ENCODE data around the gene NDUFC1.
A peak's percentile ranks its signal among the peaks of the same experiment; 100 is the strongest.

The NDUFC1 gene

GRCh38 chr4:139300431-139301112 lies 1.7 kb downstream of the NDUFC1 start:
- FAIRE-seq (peak; percentile 66), DNase-seq (ENCODE audit: insufficient read length, low spot score) (no peak)

GRCh38 chr4:139299536-139299935 lies 2.7 kb downstream of the NDUFC1 start:
- FAIRE-seq (no peak), DNase-seq (ENCODE audit: insufficient read length, low spot score) (no peak)

GRCh38 chr4:139297001-139297410 lies 5.3 kb downstream of the NDUFC1 start:
- FAIRE-seq, result no peak
- no peak for DNase-seq (ENCODE audit: insufficient read length, low spot score)

GRCh38 chr4:139295942-139296299 lies 6.4 kb downstream of the NDUFC1 start:
- DNase-seq (ENCODE audit: insufficient read length, low spot score) (no peak), FAIRE-seq (peak; percentile 21)

- peak; percentile 90 for FAIRE-seq
- peak; percentile 82 for DNase-seq (ENCODE audit: insufficient read length, low spot score)
These were observed 6.9 kb downstream of the NDUFC1 start for GRCh38 chr4:139295206-139295941.

GRCh38 chr4:139286186-139286698 lies 16.0 kb downstream of the NDUFC1 start:
- DNase-seq (ENCODE audit: insufficient read length, low spot score), result no peak
- no peak for FAIRE-seq

GRCh38 chr4:139282721-139283075 lies 19.6 kb downstream of the NDUFC1 start:
- FAIRE-seq (no peak), DNase-seq (ENCODE audit: insufficient read length, low spot score) (no peak)

GRCh38 chr4:139282065-139282720 lies 20.1 kb downstream of the NDUFC1 start:
- no peak for FAIRE-seq
- DNase-seq (ENCODE audit: insufficient read length, low spot score), result no peak

GRCh38 chr4:139279760-139280620 lies 22.3 kb downstream of the NDUFC1 start, which contains the start of gene MGARP:
Gene MGARP, minus strand, starts transcription at chr4:139280225. Its CDS starts 67 bp downstream, at chr4:139280158.
- FAIRE-seq (no peak), DNase-seq (ENCODE audit: insufficient read length, low spot score) (no peak)

- DNase-seq (ENCODE audit: insufficient read length, low spot score) (no peak), FAIRE-seq (no peak)
These were observed 23.1 kb downstream of the NDUFC1 start for GRCh38 chr4:139278912-139279759.

GRCh38 chr4:139278485-139278884 lies 23.8 kb downstream of the NDUFC1 start:
- DNase-seq (ENCODE audit: insufficient read length, low spot score) (no peak), FAIRE-seq (no peak)

- DNase-seq (ENCODE audit: insufficient read length, low spot score) (no peak), FAIRE-seq (no peak)
These were observed 27.0 kb downstream of the NDUFC1 start for GRCh38 chr4:139275281-139275735.

GRCh38 chr4:139274790-139275189 lies 27.5 kb downstream of the NDUFC1 start:
- FAIRE-seq (no peak), DNase-seq (ENCODE audit: insufficient read length, low spot score) (no peak)

GRCh38 chr4:139273835-139274234 lies 28.4 kb downstream of the NDUFC1 start:
- FAIRE-seq (no peak), DNase-seq (ENCODE audit: insufficient read length, low spot score) (no peak)

GRCh38 chr4:139267301-139267700 lies 35.0 kb downstream of the NDUFC1 start:
- FAIRE-seq (no peak), DNase-seq (ENCODE audit: insufficient read length, low spot score) (no peak)

GRCh38 chr4:139266583-139267257 lies 35.6 kb downstream of the NDUFC1 start:
- DNase-seq (ENCODE audit: insufficient read length, low spot score), result peak; percentile 80

GRCh38 chr4:139266208-139266582 lies 36.1 kb downstream of the NDUFC1 start:
- FAIRE-seq (no peak), DNase-seq (ENCODE audit: insufficient read length, low spot score) (no peak)

More at GRCh38 chr4:139266583-139267257, 35.6 kb downstream of the NDUFC1 start:
- peak; percentile 99 for FAIRE-seq

GRCh38 chr4:139265654-139266053 lies 36.6 kb downstream of the NDUFC1 start:
- FAIRE-seq (no peak), DNase-seq (ENCODE audit: insufficient read length, low spot score) (no peak)

GRCh38 chr4:139256349-139256748 lies 45.9 kb downstream of the NDUFC1 start:
- DNase-seq (ENCODE audit: insufficient read length, low spot score) (no peak), FAIRE-seq (no peak)

Measured in GM19239 (cell line).